ENCODE measurements around the gene FOS.

The FOS gene

GRCh38 chr14:75331471-75331870 lies 52.8 kb downstream of the FOS start:
- H3K27ac Mint-ChIP-seq, result no peak overlapping the region
- peaks cover 1% of the 10 kb centered on the region for H3K9me3 Mint-ChIP-seq
- H3K4me3 Mint-ChIP-seq, result no peak overlapping the region
- no peaks in the 10 kb centered on the region for H3K36me3 Mint-ChIP-seq (ENCODE audit: low read depth)
- peaks cover 44% of the 10 kb centered on the region for H3K4me1 Mint-ChIP-seq
- no peak for TF ChIP-seq CTCF (IDR thresholded peaks at IDR 0.05)
- peaks cover 11% of the 10 kb centered on the region for H3K27me3 Mint-ChIP-seq (ENCODE audit: low read depth, poor library complexity)
- DNase-seq, result no peak
